Keratinocyte (primary cell): ENCODE data around the gene CTSA. TPM values are rescaled to one million over a fixed set of nuclear protein-coding genes. Genes with fewer than 3 reads are reported as not detected.

Source experiments
- DNase-seq: peaks from one replicate; pipeline ENCODE4 v3.0.0-alpha.2; 2011; ENCODE audit warnings: low read depth, missing footprints, low spot score
- FAIRE-seq: peaks from 2 replicates; lab custom pipeline; 2011; peaks lifted over from hg19 to GRCh38; lab: Jason Lieb, UNC
- H2AFZ ChIP-seq: 2 replicates; pipeline ENCODE4 v1.6.0; 2012; ENCODE audit warnings: low read length, control low read depth, inconsistent platforms; ENCODE audit not compliant: control insufficient read depth
- H3K27ac ChIP-seq: 2 replicates; pipeline ENCODE4 v1.5.1; 2011; ENCODE audit warnings: low read length; ENCODE audit not compliant: control insufficient read depth, insufficient read depth
- H3K27me3 ChIP-seq: 3 replicates; pipeline ENCODE4 v1.6.0; 2011; ENCODE audit warnings: low read length; ENCODE audit not compliant: control insufficient read depth, insufficient read depth; ENCODE audit errors: extremely low read depth
- H3K36me3 ChIP-seq, 2 experiments: 2 replicates in 1 of 2; 3 replicates in 1 of 2; pipeline ENCODE4 v1.5.1; 2011; ENCODE audit warnings: low read length in 2 of 2, mild to moderate bottlenecking in 1 of 2; ENCODE audit not compliant: control insufficient read depth in 2 of 2, insufficient read depth in 2 of 2; ENCODE audit errors: extremely low read depth in 1 of 2
- H3K4me1 ChIP-seq: 3 replicates; pipeline ENCODE4 v1.5.1; 2011; ENCODE audit warnings: low read length; ENCODE audit not compliant: control insufficient read depth, insufficient read depth; ENCODE audit errors: extremely low read depth
- H3K4me2 ChIP-seq: 3 replicates; pipeline ENCODE4 v1.6.0; 2011; ENCODE audit warnings: low read depth, low read length; ENCODE audit not compliant: control insufficient read depth, insufficient read depth; ENCODE audit errors: extremely low read depth
- H3K4me3 ChIP-seq, 3 experiments: fragments of 200-600 bp in 1 of 3; sonication (generic) in 1 of 3; 2 replicates in 2 of 3; 3 replicates in 1 of 3; pipeline ENCODE4 v1.5.1; 2011 to 2016; ENCODE audit warnings: low read length in 3 of 3, mild to moderate bottlenecking in 3 of 3, control low read depth in 2 of 3, inconsistent platforms in 1 of 3, low read depth in 1 of 3, mixed read lengths in 1 of 3, mixed run types in 1 of 3, moderate library complexity in 1 of 3; ENCODE audit not compliant: control insufficient read depth in 2 of 3, insufficient read depth in 2 of 3; ENCODE audit errors: extremely low read depth in 1 of 3
- H3K79me2 ChIP-seq: 2 replicates; pipeline ENCODE4 v1.6.0; 2012; ENCODE audit warnings: low read length; ENCODE audit not compliant: control insufficient read depth, insufficient read depth
- H3K9ac ChIP-seq: 3 replicates; pipeline ENCODE4 v1.6.0; 2011; ENCODE audit warnings: low read length; ENCODE audit not compliant: control insufficient read depth, insufficient read depth; ENCODE audit errors: extremely low read depth
- H3K9me1 ChIP-seq: 3 replicates; pipeline ENCODE4 v1.6.0; 2011; ENCODE audit warnings: low read length; ENCODE audit not compliant: control insufficient read depth, insufficient read depth; ENCODE audit errors: extremely low read depth
- H3K9me3 ChIP-seq: 2 replicates; pipeline ENCODE4 v1.5.1; 2012; ENCODE audit warnings: low read depth, low read length; ENCODE audit not compliant: control insufficient read depth
- H4K20me1 ChIP-seq: 3 replicates; pipeline ENCODE4 v1.6.0; 2011; ENCODE audit warnings: low read length; ENCODE audit not compliant: control insufficient read depth, insufficient read depth; ENCODE audit errors: extremely low read depth
- EZH2 ChIP-seq: IDR thresholded peaks from one replicate; pipeline ENCODE4 v1.6.1; 2012; ENCODE audit warnings: inconsistent platforms, mild to moderate bottlenecking, low read length, moderate library complexity
- dilution Hi-C: fragments of 300-500 bp; cut with MboI; formaldehyde crosslinking; loops from one replicate; pipeline ENCODE4 v1.7.0; 2020; ENCODE audit warnings: low sequenced_read_pairs; ENCODE audit not compliant: extremely low pct_ligation_motif_present
- polyA plus RNA-seq, 5 experiments: library from polyadenylated mRNA; depleted of rRNA in 3 of 5; stranded (reverse) in 3 of 5; stranded (forward) in 1 of 5; unstranded in 1 of 5; fragments of >200 nt; gene quantifications; 1 replicate in 1 of 5; 2 replicates in 3 of 5; 3 replicates in 1 of 5; pipeline versions ENCODE4 v1.2.1 to v1.2.3, GENCODE V29; 2011 to 2012; ENCODE audit warnings: missing spikeins in 2 of 5, low read depth in 1 of 5, low replicate concordance in 1 of 5
- TF ChIP-seq, protein P1 (sequence below), 3 experiments: IDR thresholded peaks in 1 of 3; conservative IDR thresholded peaks in 1 of 3; optimal IDR thresholded peaks in 1 of 3; 2 replicates in 2 of 3; 3 replicates in 1 of 3; pipeline versions ENCODE3 to v1.5.1; 2011; ENCODE audit warnings: low read length in 3 of 3, mild to moderate bottlenecking in 3 of 3, moderate library complexity in 2 of 3, control low read depth in 1 of 3, inconsistent platforms in 1 of 3; ENCODE audit not compliant: insufficient read depth in 2 of 3; ENCODE audit errors: extremely low read depth in 1 of 3

Gene CTSA
- polyA plus RNA-seq, 1 donor (not counting 4 experiments of a cell fraction or from before 2014, with no cell fraction given): 38.6 TPM

DNA sequence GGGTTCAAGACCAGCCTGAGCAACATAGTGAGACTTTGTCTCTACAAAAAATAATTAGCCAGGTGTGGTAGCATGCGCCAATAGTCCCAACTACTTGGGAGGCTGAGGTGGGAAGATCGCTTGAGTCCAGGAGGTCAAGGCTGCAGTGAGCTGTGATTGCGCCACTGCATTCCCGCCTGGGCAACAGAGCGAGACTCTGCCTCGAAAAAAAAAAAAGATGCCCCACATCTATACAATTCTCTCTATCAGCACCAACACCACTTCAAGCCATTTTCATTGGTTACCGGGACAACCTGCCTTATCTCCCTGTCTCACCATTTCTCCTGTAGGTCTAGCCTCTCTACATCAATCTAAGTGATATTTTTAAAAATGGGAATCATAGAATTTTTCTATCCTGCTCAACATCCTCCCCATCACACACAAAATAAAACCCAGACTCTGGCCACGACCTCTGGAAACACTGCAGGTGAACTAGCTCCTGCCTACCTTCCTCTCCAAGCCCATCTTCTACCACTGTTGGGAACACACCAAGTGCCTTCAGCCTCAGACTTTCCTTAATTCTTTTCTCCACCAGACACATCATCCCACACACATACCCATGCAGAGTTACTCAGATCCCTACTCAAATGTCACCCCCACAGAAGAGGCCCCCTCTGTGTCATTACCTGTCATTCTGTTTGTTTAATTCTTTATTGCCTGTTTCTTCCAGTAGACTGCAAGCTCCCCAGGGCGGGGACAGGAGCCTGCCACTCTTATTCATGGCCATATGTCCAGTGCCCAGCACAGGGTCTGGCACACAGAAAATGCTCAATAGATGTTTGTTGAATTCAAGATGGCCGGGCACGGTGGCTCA is 30.4 kb downstream of the CTSA start:
- Histone ChIP-seq H3K79me2 (no peaks in the 10 kb centered on the region), H2AFZ (no peak overlapping the region), H3K4me3 (no peak overlapping the region), H3K4me1 (no peaks in the 10 kb centered on the region), H3K9me1 (no peaks in the 10 kb centered on the region), H3K36me3 (no peaks in the 10 kb centered on the region), H3K27me3 (peaks cover 2% of the 10 kb centered on the region), H4K20me1 (no peaks in the 10 kb centered on the region), H3K27ac (no peak overlapping the region), H3K9ac (no peak overlapping the region), H3K9me3 (no peaks in the 10 kb centered on the region), H3K4me2 (no peak overlapping the region)
- DNase-seq (no peak), FAIRE-seq (no peak)
- dilution Hi-C loops: no loop called here
- no peak for TF ChIP-seq EZH2
- TF ChIP-seq, protein P1, sequence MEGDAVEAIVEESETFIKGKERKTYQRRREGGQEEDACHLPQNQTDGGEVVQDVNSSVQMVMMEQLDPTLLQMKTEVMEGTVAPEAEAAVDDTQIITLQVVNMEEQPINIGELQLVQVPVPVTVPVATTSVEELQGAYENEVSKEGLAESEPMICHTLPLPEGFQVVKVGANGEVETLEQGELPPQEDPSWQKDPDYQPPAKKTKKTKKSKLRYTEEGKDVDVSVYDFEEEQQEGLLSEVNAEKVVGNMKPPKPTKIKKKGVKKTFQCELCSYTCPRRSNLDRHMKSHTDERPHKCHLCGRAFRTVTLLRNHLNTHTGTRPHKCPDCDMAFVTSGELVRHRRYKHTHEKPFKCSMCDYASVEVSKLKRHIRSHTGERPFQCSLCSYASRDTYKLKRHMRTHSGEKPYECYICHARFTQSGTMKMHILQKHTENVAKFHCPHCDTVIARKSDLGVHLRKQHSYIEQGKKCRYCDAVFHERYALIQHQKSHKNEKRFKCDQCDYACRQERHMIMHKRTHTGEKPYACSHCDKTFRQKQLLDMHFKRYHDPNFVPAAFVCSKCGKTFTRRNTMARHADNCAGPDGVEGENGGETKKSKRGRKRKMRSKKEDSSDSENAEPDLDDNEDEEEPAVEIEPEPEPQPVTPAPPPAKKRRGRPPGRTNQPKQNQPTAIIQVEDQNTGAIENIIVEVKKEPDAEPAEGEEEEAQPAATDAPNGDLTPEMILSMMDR (optimal IDR thresholded peaks at IDR 0.05 in 1 of 3, IDR thresholded peaks at IDR 0.05 in 1 of 3, conservative IDR thresholded peaks at IDR 0.05 in 1 of 3; ENCODE audit: extremely low read depth in 1 of 3, insufficient read depth in 2 of 3, low read length in 3 of 3): no peak

- Histone ChIP-seq H3K27me3 (peaks cover 2% of the 10 kb centered on the region), H3K27ac (no peak overlapping the region), H3K36me3 (no peaks in the 10 kb centered on the region), H3K9me3 (no peaks in the 10 kb centered on the region), H3K4me2 (no peak overlapping the region), H3K9ac (no peak overlapping the region), H3K4me3 (no peak overlapping the region), H4K20me1 (no peaks in the 10 kb centered on the region), H3K79me2 (no peaks in the 10 kb centered on the region), H3K9me1 (no peaks in the 10 kb centered on the region), H3K4me1 (no peaks in the 10 kb centered on the region), H2AFZ (no peak overlapping the region)
- dilution Hi-C loops: no loop called here
- TF ChIP-seq EZH2: no peak
- TF ChIP-seq, protein P1 (optimal IDR thresholded peaks at IDR 0.05 in 1 of 3, IDR thresholded peaks at IDR 0.05 in 1 of 3, conservative IDR thresholded peaks at IDR 0.05 in 1 of 3; ENCODE audit: extremely low read depth in 1 of 3, insufficient read depth in 2 of 3, low read length in 3 of 3): no peak
- FAIRE-seq (no peak), DNase-seq (no peak)
Measured at GRCh38 chr20:45924391-45925261, 33.5 kb downstream of the CTSA start.
